Medulla oblongata (tissue), 1 donor: Measurements from ENCODE around the gene FCHSD2.
"Not testable (repeated sequence)": the region's sequence is repeated elsewhere in the genome, so short reads cannot be mapped to it uniquely, and the experiment has no call there.

Experiments used
- DNase-seq: peaks from one replicate; pipeline ENCODE4 v3.0.0-alpha.2; 2015; ENCODE audit errors: extremely low spot score

The FCHSD2 gene

DNA sequence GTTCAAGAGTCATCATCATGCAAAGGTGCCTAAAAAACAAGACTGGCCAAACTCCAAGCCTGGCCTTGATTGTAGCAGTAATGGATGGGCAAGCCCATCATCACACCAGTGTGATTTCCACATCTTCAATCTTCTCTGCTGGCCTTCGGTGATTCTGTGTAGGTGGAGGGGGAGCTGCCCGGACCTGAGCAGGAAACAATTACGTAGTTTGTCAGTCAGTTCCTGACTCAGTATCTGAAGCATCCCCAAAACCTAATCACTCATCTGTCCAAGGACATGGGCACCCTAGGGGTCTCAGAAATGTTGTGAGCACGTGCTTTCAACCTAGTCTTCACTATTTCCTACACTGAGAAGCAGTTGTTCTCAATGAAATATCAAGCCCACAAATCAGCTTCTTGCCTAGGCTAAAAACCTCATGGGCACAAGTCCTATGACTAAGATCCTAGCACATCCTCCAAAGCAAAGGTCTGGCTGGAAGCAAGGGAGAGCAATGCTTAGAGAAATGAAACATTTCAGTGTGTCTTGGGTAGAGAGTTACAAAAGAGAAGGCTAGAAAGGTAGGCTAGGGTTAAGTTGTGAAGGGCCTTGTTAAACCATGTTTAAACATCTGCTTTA is 303.3 kb downstream of the FCHSD2 start:
- DNase-seq: no peak

DNA sequence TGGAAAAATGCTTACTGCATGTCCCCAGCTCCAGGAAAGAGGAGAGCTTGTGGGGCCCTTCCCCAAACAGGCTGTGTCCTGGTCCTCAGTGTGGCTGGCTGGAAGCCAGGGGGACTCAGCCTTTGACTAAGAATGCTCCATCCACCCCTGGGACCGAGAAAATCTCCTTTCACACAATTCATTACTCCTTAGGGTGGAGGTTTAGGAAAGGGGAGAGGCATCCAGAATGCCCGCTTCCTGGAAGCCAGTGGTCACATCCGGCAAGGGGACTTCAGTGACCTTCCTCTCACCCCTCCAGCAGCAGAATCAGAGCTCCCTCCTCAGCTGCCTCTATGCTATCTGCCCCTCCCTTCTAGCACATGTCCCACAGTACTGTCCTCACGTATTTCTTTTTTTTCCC is 306.0 kb downstream of the FCHSD2 start:
- DNase-seq: no peak

DNA sequence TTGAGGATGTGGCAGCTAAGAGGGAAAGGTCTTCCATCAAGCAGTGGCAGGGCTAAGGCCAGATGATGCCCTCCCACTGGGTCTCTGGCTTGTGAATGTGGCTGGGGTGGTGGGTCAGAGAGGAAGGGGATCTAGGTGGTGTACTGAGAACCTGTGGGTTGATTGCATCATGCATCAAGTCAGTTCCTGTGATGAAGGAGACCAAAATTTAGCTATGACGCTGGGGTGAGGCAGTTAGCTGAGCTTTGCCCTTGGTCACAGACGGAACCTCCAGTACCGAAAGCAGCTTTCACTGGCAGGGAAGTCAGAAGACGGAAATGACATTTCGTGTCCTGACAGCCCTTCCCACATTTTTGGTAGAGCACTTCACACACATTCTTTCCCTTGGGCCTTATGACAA is 307.2 kb downstream of the FCHSD2 start:
- DNase-seq: no peak

DNA sequence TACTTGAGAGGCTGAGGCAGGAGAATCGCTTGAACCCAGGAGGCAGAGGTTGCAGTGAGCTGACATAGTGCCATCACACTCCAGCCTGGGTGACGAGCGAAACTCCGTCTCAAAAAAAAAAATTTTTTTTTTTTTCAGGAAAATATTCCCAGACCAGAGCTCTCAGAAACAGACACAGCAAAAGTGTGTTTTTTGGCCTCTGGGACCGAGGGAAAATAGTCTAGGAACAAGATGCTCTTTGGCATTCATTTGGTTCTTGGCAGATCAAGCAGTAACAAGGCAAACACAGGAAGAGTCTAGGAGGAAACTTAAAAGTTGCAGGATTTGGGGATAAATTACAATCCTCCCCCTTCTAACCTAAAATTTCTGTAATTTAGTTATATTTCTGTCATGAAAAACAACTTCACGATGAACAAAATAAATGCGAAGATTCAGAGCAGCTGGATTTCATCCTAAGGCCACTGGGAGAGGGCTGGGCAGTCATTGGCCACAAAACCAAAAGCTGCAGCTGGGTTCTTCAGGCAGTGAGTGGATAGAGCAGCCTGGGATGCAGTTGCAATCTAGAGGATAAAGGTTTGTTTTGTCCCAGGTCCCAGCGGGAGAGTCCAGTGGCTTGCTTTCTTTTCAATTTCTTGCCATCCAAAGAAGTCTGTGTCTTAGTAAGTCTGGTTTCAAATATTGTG is 308.2 kb downstream of the FCHSD2 start:
- peak; percentile 65 for DNase-seq

DNA sequence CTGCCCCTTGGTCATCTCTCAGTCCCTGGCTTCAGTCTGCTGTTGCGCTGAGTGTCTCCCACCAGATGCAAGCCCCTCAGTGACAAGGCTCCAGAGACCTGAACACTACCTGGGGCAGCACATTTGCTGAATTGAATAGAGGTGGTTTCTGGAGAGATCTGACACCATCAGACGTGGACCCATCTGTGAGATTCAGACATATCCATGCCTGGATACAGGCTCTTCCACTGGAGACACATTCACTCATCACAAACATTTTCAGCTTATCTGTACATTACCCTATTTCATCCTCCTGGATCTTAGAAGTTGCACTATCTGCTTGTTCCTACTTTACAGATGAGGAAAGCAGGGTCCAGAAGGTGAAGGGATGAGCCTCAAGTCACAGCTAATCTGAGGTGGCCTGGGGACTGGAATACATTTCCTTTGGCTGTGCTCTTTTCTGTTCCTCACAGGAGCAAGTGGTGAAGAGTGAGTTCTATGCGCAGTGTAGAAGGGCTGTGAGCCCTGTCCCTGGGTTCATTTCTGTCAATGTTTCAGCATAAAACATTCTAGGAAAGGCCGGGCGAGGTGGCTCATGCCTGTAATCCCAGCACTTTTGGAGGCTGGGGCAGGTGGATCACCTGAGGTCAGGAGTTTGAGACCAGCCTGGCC is 308.9 kb downstream of the FCHSD2 start:
- no peak for DNase-seq

DNA sequence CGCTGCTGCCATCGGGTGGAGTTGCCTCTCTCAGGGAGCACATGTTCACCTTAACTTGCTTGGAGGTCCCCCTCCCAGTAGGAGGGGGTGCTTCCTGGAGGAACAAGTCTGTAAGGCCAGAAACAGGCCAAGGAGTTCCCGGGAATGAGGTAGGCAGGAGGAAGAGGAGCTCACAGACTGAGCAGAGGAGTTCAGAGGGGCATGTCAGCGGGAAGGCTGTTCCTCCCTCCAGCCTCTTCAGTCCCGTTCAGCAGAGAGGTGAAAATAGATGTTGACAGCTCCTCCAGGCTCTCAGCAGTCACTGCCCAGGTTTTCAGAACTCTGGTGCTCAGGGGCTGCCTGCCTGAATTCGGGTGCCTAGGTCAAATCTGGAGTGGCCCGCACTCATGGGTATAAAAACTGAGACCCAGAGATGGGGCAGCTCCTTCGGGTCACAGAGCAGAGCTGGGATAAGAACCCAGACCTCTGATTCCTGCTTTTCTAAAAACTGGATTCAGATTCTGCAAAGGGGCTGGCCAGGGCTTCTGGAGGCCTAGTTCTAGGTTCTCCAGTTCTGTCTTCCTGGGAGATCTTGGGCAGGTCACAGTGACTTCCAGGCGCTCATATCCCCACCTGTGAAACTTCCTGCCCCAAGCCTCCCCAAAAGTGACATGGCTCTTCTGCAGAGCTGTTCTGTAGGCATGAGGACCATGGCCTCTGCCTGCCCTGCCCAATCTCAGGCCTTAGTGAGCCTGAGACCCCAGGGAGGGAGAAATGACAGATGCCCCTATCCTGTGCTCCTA is 309.6 kb downstream of the FCHSD2 start:
- no peak for DNase-seq

DNA sequence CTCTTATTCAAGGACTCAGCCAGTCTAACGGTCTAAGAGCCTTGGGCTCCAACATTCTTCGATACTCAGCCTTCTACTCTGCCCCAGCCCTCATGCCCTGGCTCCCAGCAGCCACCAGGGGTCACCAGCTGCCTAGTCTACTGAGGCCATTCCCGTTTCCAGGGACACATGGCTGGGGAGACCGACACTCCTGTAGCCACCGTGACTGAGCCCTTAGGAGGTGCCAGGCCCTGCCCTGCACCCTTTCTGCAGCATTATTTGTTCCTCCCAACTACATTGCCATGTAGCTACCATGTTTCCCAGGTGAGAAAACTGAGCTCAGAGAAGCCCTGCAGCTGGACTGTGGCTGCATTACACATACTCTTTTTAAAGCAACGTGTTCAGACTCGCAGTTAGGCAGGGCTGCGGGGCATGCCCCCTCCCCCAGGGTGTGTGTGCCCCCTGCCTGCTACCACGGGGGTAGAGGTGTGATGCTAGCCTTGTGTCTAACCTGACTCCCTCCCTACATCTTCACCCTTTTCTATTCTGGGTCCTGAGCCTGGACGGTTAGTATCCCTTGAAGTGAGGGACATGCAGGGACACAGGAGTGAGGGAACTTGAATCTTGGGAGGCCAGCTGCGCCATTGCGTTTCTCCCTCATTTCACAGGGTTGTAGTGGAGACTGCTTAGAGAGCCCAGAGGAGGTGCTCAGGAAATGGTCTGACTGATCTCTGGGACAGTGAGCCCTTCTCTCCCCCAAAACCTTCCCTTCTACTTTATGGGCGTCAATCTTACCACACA is 310.4 kb downstream of the FCHSD2 start:
- DNase-seq: peak; percentile 94

DNA sequence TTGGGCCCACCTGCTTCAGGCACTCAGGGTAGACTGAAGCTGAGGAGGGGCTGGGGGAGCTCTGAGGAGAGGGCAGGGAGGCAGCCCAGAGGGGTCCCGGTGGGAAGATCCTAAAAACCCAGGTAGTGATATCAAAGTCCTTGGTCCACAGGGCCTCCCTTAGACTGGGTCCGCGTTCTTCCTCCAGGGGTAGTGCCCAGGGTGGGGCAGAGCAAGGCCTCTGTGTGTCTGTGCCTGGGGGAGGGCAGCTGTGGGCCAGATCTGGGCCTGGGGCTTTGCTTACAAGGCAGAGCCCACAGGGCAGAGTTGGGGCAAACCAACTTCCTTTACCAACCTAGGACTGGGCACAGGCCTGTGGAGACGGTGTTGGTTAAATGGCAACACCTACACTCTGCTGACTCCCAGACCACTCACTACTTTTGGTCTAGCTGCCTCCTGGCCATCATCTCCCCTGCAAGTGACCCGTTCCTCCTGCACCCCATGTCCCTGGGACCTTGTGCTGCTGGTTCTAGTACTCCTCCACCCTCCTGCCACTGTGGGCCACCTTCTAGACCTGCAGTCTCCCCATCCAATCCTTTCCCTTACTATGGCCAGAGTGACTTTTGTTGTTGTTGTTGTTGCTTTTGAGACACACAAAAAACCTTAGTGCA is 312.1 kb downstream of the FCHSD2 start:
- no peak for DNase-seq

DNA sequence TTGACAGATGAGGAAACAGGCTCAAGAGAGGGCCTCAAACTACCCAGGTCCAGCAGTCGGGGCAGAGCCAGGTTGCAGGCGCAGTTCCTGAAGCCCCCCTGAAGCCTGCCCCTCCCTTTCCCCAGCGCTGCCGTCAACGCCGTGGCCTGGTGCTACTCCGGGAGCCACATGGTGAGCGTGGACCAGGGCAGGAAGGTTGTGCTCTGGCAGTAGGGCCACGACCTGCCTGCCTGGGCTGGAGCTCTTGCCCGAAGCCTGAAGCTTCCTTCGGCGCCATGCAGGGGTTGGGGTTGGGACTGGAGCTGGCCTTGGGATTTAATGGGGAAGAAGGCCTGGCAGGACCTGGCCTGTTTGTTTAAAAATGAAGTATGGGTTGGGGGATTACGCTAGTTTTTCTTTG is 312.9 kb downstream of the FCHSD2 start:
- DNase-seq: no peak

DNA sequence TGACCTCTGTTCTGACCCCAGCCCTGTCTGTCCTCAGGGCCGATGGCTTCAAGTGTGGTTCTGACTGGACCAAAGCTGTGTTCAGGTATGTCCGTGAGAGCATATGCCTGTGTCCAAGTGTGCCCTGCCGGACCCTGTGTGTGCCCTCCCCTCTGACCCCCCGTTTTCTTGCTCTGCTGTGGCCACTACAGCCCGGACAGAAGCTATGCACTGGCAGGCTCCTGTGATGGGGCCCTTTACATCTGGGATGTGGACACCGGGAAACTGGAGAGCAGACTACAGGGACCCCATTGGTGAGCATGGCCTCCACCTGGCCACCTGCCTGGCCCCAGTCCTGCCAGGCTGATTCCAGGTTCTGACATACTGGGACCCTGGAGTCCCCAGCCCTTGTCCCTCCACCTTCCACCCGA is 313.4 kb downstream of the FCHSD2 start:
- no peak for DNase-seq

DNA sequence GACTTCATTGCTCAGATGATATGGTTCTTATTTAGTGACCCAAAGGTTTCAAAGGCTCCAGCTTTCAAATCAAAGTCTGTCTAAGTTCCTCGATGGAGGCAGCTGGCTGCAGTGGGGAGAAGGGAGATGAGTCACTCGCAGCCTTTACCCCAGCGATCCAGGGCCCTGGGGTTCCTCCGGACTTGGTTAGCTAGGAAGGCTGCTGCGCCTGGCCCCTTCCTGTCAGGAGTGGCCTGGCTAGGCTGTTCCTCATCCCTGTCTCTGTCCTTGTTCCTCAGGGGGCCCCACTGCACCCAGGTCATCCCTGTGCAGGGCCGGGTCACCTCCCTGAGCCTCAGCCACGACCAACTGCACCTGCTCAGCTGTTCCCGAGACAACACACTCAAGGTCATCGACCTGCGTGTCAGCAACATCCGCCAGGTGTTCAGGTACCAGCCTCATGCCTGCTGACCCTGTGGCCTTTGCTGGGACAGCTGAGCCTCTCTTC is 314.0 kb downstream of the FCHSD2 start:
- no peak for DNase-seq

DNA sequence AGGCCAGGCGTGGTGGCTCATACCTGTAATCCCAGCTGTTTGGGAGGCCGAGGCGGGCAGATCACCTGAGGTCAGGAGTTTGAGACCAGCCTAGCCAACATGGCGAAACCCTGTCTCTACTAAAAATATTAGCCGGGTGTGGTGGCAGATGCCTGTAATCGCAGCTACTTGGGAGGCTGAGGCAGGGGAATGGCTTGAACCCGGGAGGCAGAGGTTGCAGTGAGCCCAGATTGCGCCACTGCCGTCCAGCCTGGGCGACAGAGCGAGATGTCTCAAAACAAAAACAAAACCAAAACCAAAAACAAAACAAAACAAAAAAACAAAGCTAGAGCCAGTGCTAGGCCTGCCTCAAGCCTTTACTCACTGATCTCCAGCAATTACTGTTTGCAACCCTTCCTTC is 314.5 kb downstream of the FCHSD2 start:
- DNase-seq: not testable (repeated sequence)

DNA sequence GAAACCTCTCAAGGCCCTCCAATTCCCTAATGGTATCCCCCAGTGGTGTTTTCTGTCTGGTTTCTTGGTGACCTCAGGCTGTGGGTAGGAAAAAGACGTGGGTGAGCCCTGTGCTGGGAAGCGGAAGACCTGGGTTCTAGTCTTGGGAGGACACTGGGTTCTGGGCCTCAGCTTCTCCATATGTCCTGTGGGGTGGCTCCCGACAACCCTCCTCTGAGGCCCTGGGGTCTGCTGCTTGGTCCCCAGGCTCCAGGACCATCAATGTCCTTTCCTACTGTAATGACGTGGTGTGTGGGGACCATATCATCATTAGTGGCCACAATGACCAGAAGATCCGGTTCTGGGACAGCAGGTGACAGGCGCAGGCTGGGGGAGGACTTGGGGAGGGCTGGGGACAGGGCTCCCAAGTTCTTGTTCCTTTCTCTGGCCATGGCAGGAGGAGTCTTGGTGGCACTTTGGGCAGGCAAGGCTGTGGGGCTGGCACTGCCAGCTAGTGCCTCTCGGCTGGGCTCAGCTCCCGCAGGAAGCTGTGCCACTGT is 315.1 kb downstream of the FCHSD2 start:
- DNase-seq: no peak

DNA sequence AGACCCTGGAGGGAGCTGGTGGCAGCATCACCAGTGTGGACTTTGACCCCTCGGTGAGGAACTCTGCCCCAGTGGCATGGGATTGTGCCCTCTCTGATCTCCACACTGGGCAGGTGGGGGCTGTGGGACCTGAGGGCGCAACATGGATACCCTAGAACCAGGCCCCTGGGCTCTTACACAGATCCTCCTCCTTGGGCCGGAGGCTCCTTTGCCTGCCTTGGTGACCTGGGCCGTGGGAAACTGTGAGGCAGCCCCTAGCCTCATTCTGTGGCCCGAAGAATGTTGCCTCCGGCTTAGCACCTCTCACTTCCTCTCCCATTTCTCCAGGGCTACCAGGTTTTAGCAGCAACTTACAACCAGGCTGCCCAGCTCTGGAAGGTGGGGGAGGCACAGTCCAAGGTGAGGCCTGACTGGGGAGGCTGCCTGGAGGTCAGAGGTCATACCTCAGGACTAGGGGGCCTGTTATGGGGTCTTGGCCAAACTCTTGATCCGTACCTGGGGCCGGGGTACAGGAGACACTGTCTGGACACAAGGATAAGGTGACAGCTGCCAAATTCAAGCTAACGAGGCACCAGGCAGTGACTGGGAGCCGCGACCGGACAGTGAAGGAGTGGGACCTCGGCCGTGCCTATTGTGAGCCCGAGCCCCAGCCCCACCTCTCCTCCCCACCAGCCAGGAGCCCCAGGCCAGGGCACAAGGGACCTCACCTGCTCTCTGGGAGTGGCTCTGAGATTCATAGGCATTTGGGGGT is 315.8 kb downstream of the FCHSD2 start:
- DNase-seq: no peak

DNA sequence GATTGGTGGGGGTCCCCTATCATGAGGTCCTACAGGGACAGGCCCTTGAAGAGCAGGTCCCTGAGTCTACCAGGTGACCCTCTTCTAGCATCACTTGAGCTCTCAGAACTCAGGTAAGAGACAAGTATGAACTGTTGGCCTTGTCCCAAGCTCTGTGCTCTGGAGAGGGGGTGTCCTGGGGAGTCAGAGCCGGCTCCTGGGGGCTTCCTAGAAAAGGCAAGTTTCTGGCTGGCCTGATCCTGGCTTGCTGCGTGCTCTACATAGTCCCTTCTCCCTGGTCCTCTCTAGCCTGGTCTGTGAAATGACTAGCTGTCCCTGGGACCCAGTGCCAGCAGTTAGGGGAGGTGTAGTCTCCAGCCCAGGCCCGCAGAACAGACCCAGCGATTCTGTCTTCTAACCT is 316.5 kb downstream of the FCHSD2 start:
- DNase-seq: no peak

DNA sequence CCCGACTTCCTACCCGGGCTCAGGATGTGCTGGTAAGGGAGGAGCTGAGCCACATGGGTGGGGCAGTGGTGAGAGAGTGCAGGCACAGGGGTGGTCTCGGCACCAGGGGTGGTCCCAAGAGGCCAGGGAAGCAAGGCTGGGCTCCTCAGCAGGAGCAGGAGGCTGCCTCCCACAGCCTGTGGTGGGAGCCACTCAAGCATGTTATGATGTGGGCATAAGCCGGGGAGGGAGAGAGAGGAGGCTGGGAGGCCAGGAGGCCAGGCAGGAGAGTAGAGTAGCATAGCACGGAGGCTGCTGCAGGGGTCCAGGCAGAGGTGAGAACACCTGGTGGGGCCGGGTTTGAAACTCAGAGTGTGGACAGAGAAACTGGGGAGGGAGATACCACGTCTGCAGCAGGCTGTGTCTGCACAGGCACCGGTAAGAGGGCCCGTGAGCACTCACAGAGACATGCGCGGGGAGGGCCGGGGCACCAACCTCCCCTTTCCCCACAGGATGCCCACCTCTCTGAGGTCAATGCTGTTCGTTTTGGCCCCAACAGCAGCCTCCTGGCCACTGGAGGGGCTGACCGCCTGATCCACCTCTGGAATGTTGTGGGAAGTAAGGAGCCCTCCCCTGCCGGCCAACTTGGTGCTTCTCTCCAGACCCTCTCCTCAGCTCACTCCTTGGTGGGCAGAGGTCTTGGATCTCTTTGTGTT is 317.2 kb downstream of the FCHSD2 start:
- no peak for DNase-seq

DNA sequence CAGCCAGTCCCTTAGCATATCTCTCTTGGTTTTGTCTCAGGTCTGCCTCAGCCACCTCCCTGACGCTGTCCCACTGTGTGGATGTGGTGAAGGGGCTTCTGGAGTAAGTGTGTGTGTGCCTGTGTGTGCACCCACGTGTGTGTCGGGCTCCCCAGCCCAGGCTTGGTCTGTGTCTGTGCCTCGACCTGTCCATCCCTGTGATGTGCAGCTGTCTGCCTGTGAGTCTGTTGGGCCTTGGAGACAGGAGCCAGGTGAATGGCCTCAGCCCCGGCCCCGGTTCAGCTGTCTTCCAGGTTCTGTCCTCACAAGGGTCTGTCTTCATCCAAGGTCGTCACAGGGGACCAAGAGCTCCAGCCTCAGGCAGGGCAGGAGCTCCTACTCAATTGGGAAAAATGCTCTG is 318.1 kb downstream of the FCHSD2 start:
- DNase-seq: no peak

DNA sequence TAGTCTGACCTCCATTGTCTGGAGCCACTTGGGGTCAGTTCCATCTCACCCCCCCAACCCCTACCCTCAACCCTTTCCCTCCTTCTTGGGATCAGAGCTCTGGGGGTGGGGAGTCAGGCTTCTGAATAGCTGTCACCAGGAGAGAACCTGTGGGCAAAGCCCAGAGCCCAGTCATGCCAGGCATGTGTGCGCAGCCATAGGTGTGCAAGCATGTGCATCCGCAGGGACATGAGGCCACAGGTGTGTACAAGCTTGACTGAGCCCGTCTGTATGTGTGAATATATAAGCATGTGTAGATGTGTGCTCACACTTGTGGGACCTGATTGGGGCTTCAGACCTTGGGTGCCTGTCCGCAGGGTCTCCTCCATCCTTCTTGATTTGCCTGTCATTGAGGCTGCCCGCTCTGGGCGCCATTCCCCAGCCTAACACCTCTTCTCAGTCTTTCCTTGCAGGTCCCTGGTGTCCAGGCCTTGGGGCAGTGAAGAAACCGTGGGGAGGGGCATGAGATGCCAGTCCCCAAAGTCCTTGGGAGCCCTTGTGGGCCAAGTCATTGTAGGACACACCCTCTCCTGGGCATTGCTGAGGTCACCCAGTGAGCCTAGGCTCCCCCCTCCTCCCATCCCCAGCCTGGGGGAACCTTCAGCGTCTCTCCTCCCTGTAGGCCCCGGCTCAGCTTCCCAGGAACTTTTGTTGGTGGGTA is 318.9 kb downstream of the FCHSD2 start:
- no peak for DNase-seq
